ENCODE results near the gene LRRC3.
A peak's percentile ranks its signal among the peaks of the same experiment; 100 is the strongest.
"Not testable (repeated sequence)": the region's sequence is repeated elsewhere in the genome, so short reads cannot be mapped to it uniquely, and the experiment has no call there.

LRRC3 gene

GRCh38 chr21:44498280-44499210, 43.2 kb downstream of the LRRC3 start:
- DNase-seq: no peak

GRCh38 chr21:44499211-44499560, 43.9 kb downstream of the LRRC3 start:
- no peak for DNase-seq

GRCh38 chr21:44499631-44500030, 44.3 kb downstream of the LRRC3 start:
- no peak for DNase-seq

- no peak for DNase-seq
Measured at GRCh38 chr21:44500111-44500510, 44.8 kb downstream of the LRRC3 start.

- no peak for DNase-seq
Measured at GRCh38 chr21:44502171-44502958, 47.1 kb downstream of the LRRC3 start.

- not testable (repeated sequence) for DNase-seq
Measured at GRCh38 chr21:44503006-44503889, 47.9 kb downstream of the LRRC3 start.

GRCh38 chr21:44503901-44504399, 48.6 kb downstream of the LRRC3 start:
- peak in 2 of 6 experiments; percentile 14 to 18 for DNase-seq

GRCh38 chr21:44505673-44506278, 50.5 kb downstream of the LRRC3 start:
- DNase-seq: no peak

GRCh38 chr21:44506279-44507255, 51.3 kb downstream of the LRRC3 start:
- no peak for DNase-seq

- DNase-seq: no peak
Measured at GRCh38 chr21:44507673-44508425, 52.5 kb downstream of the LRRC3 start.

- DNase-seq: no peak
Measured at GRCh38 chr21:44508426-44508710, 53.1 kb downstream of the LRRC3 start.

GRCh38 chr21:44508711-44509445, 53.6 kb downstream of the LRRC3 start:
- DNase-seq: no peak

GRCh38 chr21:44509539-44509938, 54.2 kb downstream of the LRRC3 start:
- no peak for DNase-seq

GRCh38 chr21:44510109-44510507, 54.8 kb downstream of the LRRC3 start:
- no peak for DNase-seq

- peak; percentile 63 to 89 (median 76) for DNase-seq
Measured at GRCh38 chr21:44510508-44511218, 55.4 kb downstream of the LRRC3 start.

- peak in 1 of 6 experiments; percentile 27 for DNase-seq
Measured at GRCh38 chr21:44511219-44511937, 56.1 kb downstream of the LRRC3 start.
